ENCODE results near the gene GPC5. TPM values are rescaled to one million over a fixed set of nuclear protein-coding genes. Genes with fewer than 3 reads are reported as not detected.

GPC5 gene
- total RNA-seq, 1 experiment from 2014 or later = 0.26 TPM

DNA sequence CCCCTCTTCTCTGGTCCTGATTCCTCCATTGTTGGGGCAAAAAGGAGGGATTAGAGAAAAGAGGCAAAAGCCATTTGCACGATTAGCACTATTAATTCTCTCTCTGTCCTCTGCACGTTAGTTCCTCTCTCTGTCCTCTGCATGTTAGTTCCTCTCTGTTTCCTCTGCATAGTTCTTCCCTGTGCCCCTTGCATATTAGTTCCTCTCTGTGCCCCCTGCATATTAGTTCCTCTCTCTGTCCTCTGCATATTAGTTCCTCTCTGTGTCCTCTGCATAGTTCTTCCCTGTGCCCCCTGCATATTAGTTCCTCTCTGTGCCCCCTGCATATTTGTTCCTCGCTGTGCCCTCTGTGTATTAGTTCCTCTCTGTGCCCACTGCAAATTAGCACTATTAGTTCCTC lies 981.0 kb downstream of the GPC5 start:
- H3K4me1 ChIP-seq (ENCODE audit: control insufficient read depth, insufficient read depth, low read length) = no peaks in the 10 kb centered on the region
- H3K4me3 ChIP-seq (ENCODE audit: low read depth in 2 of 2, low read length in 2 of 2) = no peak overlapping the region
- H3K27ac ChIP-seq (ENCODE audit: low read length) = no peak overlapping the region
- no peaks in the 10 kb centered on the region for H3K36me3 ChIP-seq (ENCODE audit: control insufficient read depth, insufficient read depth, low read length)
- no TSS peak for BruUV-seq (replicated peaks)
- H3K9me3 ChIP-seq (ENCODE audit: control insufficient read depth, insufficient read depth, low read depth, low read length) = no peaks in the 10 kb centered on the region
- no peak for ATAC-seq
- no peaks in the 10 kb centered on the region for H3K27me3 ChIP-seq (ENCODE audit: control insufficient read depth, insufficient read depth, low read length)
- ChIA-PET POLR2A (no interaction called here), CTCF (no interaction called here)
- no peak for TF ChIP-seq TCF7L2 (IDR thresholded peaks at IDR 0.05; ENCODE audit: low read depth, low read length)
- TF ChIP-seq, protein P1, sequence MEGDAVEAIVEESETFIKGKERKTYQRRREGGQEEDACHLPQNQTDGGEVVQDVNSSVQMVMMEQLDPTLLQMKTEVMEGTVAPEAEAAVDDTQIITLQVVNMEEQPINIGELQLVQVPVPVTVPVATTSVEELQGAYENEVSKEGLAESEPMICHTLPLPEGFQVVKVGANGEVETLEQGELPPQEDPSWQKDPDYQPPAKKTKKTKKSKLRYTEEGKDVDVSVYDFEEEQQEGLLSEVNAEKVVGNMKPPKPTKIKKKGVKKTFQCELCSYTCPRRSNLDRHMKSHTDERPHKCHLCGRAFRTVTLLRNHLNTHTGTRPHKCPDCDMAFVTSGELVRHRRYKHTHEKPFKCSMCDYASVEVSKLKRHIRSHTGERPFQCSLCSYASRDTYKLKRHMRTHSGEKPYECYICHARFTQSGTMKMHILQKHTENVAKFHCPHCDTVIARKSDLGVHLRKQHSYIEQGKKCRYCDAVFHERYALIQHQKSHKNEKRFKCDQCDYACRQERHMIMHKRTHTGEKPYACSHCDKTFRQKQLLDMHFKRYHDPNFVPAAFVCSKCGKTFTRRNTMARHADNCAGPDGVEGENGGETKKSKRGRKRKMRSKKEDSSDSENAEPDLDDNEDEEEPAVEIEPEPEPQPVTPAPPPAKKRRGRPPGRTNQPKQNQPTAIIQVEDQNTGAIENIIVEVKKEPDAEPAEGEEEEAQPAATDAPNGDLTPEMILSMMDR (IDR thresholded peaks at IDR 0.05) = no peak
- intact Hi-C loops (cut with micrococcal nuclease; ENCODE audit: unreplicated experiment) = no loop called here
- DNase-seq (ENCODE audit: low read depth, low spot score) = no peak
- in situ Hi-C loops (cut with HindIII; ENCODE audit: low pct_unique_long_range_greater_than_20kb, low sequenced_read_pairs) = no loop called here

GRCh38 chr13:92384410-92384809 lies 986.0 kb downstream of the GPC5 start:
- Histone ChIP-seq H3K4me3 (ENCODE audit: low read depth in 2 of 2, low read length in 2 of 2) (no peak overlapping the region), H3K4me1 (ENCODE audit: control insufficient read depth, insufficient read depth, low read length) (no peaks in the 10 kb centered on the region), H3K36me3 (ENCODE audit: control insufficient read depth, insufficient read depth, low read length) (no peaks in the 10 kb centered on the region), H3K27me3 (ENCODE audit: control insufficient read depth, insufficient read depth, low read length) (no peaks in the 10 kb centered on the region), H3K27ac (ENCODE audit: low read length) (no peak overlapping the region), H3K9me3 (ENCODE audit: control insufficient read depth, insufficient read depth, low read depth, low read length) (no peaks in the 10 kb centered on the region)
- intact Hi-C loops (cut with micrococcal nuclease; ENCODE audit: unreplicated experiment) (no loop called here), in situ Hi-C loops (cut with HindIII; ENCODE audit: low pct_unique_long_range_greater_than_20kb, low sequenced_read_pairs) (no loop called here)
- CTCF ChIA-PET = no interaction called here
- no peak for ATAC-seq
- TF ChIP-seq POLR2AphosphoS5 (IDR thresholded peaks at IDR 0.05; ENCODE audit: low read depth, low read length) (no peak), TCF7L2 (IDR thresholded peaks at IDR 0.05; ENCODE audit: low read depth, low read length) (no peak), REST (IDR thresholded peaks at IDR 0.05; ENCODE audit: insufficient read depth in 1 of 2, low read depth in 2 of 2, low read length in 1 of 2) (no peak), SIN3A (IDR thresholded peaks at IDR 0.05; ENCODE audit: borderline replicate concordance, insufficient read depth, low read depth, low read length) (no peak)
- TF ChIP-seq, protein P1 (IDR thresholded peaks at IDR 0.05) = no peak
- BruUV-seq (replicated peaks) = no TSS peak
- POLR2A ChIA-PET = no interaction called here
- DNase-seq (ENCODE audit: low read depth, low spot score) = no peak

- Histone ChIP-seq H3K4me1 (ENCODE audit: control insufficient read depth, insufficient read depth, low read length) (no peaks in the 10 kb centered on the region), H3K27ac (ENCODE audit: low read length) (no peak overlapping the region), H3K9me3 (ENCODE audit: control insufficient read depth, insufficient read depth, low read depth, low read length) (no peaks in the 10 kb centered on the region), H3K36me3 (ENCODE audit: control insufficient read depth, insufficient read depth, low read length) (no peaks in the 10 kb centered on the region), H3K4me3 (ENCODE audit: low read depth in 2 of 2, low read length in 2 of 2) (no peak overlapping the region), H3K27me3 (ENCODE audit: control insufficient read depth, insufficient read depth, low read length) (no peaks in the 10 kb centered on the region)
- in situ Hi-C loops (cut with HindIII; ENCODE audit: low pct_unique_long_range_greater_than_20kb, low sequenced_read_pairs) (no loop called here), intact Hi-C loops (cut with micrococcal nuclease; ENCODE audit: unreplicated experiment) (no loop called here)
- no peak for DNase-seq (ENCODE audit: low read depth, low spot score)
- POLR2A ChIA-PET = no interaction called here
- TF ChIP-seq, protein P1 (IDR thresholded peaks at IDR 0.05) = no peak
- TF ChIP-seq POLR2AphosphoS5 (IDR thresholded peaks at IDR 0.05; ENCODE audit: low read depth, low read length) = no peak
- no peak for TF ChIP-seq SIN3A (IDR thresholded peaks at IDR 0.05; ENCODE audit: borderline replicate concordance, insufficient read depth, low read depth, low read length)
- TF ChIP-seq REST (IDR thresholded peaks at IDR 0.05; ENCODE audit: insufficient read depth in 1 of 2, low read depth in 2 of 2, low read length in 1 of 2) = no peak
- no peak for TF ChIP-seq TCF7L2 (IDR thresholded peaks at IDR 0.05; ENCODE audit: low read depth, low read length)
- no peak for ATAC-seq
- BruUV-seq (replicated peaks) = no TSS peak
- CTCF ChIA-PET = no interaction called here
Measured at GRCh38 chr13:92387245-92387644, 988.8 kb downstream of the GPC5 start.
